GM21529 (cell line): Measurements from ENCODE around the gene LRRC74B.
"Not testable (repeated sequence)": the region's sequence is repeated elsewhere in the genome, so short reads cannot be mapped to it uniquely, and the experiment has no call there.

Source experiments
- ATAC-seq: cut with Tn5 transposase; IDR thresholded peaks from one replicate; pipeline ENCODE4 v1.9.1; 2021; ENCODE audit not compliant: unreplicated experiment

Gene LRRC74B

DNA sequence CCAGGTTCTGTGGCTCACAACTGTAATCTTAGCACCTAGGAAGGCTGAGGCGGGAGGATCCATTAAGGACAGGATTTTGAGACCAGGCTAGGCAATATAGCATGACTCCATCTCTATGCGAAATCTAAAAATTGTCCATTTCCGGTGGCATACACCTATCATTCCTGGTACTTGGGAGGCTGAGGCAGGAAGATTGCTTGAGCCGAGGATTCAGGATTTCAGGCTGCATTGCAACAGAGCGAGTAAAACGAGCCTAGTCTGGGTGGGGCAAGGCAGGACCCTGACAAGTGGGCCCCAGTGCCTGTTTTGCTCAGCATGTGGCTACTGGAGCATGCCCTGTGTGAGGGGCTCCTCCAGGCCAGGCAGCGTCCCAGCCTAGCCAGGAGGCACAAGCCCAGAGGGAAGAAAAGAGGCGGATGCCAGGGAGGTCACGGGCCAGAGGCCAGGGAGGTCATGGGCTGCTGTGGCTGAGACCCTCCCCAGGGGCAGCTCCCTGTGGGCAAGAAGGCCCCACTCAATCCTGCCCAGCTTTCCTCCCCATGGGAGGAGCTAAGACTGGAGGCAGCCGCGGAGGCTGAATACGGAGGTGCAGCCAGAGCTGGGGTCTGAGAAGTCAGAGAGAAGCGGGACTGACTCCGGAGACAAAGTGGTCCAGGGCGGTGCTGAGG lies 8.4 kb downstream of the LRRC74B start:
- no peak for ATAC-seq

DNA sequence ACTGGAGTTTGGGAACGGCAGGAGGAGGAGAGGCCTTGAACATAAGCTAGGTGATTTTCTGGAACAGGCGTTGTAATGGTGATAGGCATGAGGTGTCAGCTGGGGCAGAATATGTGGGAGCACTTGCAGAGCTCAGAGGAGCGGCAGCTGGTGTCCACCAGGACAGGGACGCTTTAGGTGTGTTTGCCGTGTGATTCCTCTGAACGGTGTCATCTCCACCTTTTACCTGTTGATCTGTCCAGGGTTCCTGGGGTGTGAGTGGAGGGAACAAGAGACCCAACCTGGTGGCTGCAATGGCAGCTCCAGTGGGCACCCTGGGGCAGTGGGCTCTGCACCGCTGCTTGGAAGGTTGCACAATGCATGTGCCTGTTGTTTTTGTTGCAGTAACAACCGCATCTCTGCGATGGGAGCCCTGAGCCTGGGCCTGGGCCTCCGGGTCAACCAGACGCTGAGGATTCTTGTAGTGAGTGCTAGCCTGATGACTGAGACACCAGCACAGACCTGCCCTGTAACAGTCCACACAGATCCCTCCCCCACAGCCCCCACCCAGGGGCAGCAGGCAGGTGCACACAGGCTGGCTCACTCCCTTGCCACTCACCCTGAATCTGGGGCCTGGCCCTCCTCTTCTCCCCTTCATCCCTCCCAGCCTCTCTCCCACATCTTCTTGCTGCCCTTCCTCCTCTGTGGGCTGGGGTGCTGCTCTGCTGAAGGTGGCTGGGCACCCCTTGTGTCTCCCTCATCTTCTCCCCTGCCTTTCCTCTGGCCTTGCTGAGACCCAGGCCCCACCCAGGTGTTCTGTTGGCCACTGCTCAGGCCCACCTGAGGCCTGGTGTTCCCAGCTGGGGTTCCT lies 9.2 kb downstream of the LRRC74B start:
- no peak for ATAC-seq

DNA sequence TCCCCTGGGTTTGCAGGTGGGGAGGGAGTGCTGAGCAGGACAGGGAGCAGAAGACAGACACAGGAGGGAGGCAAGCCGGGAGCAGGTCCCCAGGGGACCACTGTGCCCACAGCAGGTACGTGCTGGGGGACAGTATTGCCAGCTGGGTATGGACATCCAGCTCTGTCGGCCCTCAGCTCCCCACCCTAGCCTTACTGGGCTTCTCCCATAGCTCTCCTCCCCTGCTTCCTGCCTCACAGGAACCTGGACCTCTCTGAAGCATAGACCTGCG lies 9.8 kb downstream of the LRRC74B start:
- no peak for ATAC-seq

GRCh38 chr22:21055880-21056319 lies 10.2 kb downstream of the LRRC74B start:
- no peak for ATAC-seq

GRCh38 chr22:21060363-21060762 lies 14.6 kb downstream of the LRRC74B start:
- ATAC-seq, result not testable (repeated sequence)

DNA sequence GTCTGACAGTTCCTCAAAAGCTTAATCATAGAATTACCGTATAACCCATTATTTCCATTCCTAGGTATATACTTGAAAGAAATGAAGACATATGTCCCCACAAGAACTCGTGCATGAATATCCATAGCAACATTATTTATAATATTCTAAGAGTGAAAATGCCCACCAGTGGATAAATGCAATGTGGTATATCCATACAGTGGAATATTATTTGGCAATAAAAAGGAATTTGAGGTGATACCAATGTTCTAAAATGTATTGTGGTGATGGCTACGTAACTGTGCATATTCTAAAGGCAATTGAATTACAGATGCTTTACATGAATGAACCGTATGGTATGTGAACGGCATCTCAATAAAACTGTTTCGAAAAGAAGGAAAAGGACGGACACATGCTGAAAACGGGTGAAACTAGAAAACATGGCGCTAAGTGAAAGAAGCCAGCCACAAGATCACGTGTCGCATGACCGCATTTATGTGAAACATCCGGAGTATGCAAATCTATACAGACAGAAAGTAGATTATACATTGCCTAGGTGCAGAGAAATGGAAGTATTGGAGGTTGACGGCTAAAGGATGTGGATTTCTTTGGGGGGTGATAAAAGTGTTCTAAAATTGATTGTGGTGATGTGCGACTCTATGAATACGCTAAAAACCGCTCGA lies 16.0 kb downstream of the LRRC74B start:
- not testable (repeated sequence) for ATAC-seq

- not testable (repeated sequence) for ATAC-seq
Measured at GRCh38 chr22:21064425-21064824, 18.7 kb downstream of the LRRC74B start.

DNA sequence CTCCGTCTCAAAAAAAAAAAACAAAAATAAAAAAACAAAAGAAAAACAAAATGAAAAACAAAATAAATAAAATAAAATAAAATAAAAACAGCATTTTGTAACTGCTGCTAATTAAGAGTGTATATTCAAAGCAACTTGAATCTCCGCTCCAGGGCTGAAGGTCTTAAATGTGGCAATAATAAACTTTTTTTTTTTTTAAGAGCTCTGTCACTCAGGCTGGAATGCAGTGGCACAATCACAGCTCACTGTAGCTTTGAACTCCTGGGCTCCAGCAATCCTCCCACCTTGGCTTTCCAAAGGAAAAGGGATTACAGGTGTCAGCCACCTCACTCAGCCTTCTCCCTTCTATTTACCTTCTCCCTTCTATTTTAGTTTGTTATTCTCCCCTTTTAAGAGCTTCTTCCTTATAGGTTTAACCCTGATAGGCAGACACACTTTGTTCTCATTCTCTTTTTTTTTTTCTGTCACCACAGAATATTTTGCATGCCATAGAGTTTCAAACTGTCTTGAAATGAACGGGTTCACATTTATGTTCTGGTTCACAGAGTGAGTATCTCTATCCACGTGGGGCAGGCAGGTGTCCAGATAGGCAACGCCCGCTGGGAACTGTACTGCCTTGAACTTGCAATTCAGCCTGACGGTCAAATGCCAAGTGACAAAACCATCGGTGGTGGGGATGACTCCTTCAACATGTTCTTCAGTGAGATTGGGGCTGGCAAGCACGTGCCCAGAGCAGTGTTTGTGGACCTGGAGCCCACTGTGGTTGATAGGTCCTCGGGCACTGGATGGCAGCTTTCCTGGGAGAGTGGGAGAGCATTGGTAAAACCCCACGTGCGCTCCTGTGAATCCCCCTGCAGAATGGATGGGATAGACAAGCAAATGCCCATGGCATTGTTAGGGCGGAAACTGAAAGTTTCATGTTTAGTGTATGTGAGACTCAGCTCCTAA lies 19.4 kb downstream of the LRRC74B start:
- ATAC-seq, result no peak

- no peak for ATAC-seq
Measured at GRCh38 chr22:21067075-21067900, 21.5 kb downstream of the LRRC74B start.

- no peak for ATAC-seq
Measured at GRCh38 chr22:21067901-21068680, 22.3 kb downstream of the LRRC74B start.

DNA sequence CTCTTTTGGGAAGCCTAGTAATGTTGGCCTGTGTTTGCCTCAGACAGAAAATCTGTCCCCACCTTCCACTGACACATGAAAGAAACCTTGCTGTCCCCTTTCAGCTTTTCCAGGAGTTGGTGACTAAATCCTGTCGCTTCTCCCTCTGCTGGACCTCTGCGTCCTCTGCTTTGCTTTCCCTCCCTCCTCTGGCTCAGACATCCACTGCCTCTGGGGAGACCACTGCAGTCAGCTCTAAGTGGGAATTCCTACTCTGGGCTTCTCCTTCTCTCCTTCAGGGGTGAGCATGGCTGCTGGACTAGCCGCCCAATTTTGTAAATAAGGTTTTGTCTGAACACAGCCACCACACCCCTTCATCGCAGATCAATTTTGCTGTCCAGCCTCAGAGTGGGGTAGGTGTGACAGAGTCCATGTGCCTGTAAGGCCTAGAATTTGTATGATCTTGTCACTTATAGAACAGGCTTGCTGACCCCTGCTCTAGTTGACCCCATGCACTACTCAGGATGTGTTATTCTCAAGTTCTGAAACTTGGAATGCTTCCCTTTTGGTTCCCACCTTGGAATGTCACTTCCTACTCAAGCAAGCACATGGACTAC lies 23.0 kb downstream of the LRRC74B start:
- no peak for ATAC-seq

DNA sequence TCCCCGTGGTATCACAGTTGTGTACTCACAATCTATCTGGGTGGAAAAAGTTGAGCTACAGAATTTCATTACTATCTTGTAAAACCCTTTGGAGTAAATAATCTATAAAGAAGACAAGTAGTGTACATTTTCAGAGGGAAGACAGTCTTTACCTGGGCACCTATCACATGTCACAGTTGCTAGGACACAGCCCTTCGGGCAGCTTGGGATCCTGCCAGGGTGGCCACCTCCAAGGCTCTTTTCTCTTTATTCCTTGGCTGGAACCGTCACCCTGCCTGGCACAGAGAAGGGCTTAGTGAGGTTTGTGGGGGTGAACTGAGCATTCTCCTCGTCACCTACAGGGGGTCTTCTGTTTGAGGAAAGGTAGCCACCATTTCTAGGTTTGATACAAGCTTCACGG lies 23.6 kb downstream of the LRRC74B start:
- no peak for ATAC-seq

- ATAC-seq, result no peak
Measured at GRCh38 chr22:21070690-21071615, 25.2 kb downstream of the LRRC74B start.

DNA sequence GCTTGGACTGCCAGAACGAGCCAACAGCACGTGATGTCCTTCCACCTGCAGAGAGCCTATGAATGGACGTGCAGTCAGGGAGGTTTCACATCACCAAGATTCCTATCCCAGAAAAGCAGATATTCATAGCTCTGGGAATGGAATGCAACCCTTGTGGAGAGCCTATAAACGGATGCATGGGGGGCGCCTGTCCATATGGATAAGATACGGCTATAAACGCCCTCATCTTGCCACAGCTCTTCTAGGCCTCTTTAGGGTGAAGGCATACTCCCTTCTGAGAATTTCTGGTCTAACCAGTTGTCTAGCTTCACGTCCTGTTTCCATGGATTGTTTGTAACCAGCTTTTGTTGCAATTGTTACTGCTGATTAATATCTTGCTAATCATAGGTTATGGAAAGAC lies 26.1 kb downstream of the LRRC74B start:
- ATAC-seq, result not testable (repeated sequence)

- no peak for ATAC-seq
Measured at GRCh38 chr22:21073023-21073422, 27.3 kb downstream of the LRRC74B start.

GRCh38 chr22:21073482-21073881 lies 27.7 kb downstream of the LRRC74B start:
- ATAC-seq, result no peak

GRCh38 chr22:21074102-21074715 lies 28.5 kb downstream of the LRRC74B start:
- ATAC-seq, result no peak
